Umbilical cord (tissue), 2 donors: ENCODE results near the gene TAF11. TPM values are rescaled to one million over a fixed set of nuclear protein-coding genes. Genes with fewer than 3 reads are reported as not detected.
"Not testable (repeated sequence)": the region's sequence is repeated elsewhere in the genome, so short reads cannot be mapped to it uniquely, and the experiment has no call there.

Source experiments
- DNase-seq: peaks from one replicate; pipeline ENCODE4 v3.0.0-alpha.2; 2015; ENCODE audit warnings: low spot score
- total RNA-seq: library from RNA; depleted of rRNA; stranded (reverse); fragments of >200 nt; gene quantifications from one replicate; pipeline ENCODE4 v1.2.3, GENCODE V29; 2014; ENCODE audit warnings: low replicate concordance; ENCODE audit not compliant: insufficient read depth

The TAF11 gene
- total RNA-seq, 1 donor from 2014 or later: 23.8 TPM

DNA sequence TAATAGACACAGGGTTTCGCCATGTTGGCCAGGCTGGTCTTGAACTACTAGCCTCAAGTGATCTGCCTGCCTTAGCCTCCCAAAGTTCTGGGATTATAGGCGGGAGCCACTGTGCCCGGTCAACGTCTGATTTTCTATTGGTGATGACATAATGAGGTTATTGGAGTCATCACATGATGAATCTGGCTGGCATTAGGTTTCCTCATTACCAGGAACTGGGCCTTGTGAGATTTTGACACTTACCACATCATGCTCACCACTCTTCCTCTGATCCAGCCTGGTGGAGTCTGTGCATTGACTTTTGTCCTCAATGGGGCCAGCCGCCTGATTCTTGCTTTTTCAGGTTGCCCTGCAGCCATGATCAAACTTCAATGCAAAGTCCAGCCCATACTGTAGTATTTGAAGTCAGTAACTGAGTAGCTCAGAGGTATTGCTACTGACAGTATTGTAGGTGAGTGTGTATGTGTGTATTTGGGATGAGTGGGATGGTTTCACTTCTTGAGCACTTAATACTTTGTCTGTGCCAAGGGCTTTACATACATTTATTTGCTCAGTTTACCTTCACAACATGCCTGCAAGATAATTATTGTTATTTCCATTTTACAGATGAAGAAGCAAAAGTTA, 17.3 kb upstream of the TAF11 start:
- DNase-seq: no peak

DNA sequence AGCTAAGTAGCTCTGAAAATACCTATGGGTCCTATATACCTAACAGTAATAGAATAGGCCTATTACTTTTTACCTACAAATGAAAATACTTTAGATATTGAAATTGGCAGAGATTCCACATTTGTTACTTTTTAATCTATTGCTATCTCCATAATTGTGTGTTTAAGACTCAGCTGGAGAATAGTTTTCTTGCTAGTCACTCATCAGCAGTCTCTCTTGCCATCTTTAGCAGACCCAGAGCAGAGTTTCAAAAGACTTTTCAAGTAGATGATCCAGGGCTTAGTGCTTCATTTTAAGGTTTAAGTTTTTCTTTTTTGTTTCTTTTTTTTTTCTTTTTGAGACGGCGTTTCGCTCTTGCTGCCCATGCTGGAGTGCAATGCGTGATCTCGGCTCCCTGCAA, 14.1 kb upstream of the TAF11 start:
- no peak for DNase-seq

DNA sequence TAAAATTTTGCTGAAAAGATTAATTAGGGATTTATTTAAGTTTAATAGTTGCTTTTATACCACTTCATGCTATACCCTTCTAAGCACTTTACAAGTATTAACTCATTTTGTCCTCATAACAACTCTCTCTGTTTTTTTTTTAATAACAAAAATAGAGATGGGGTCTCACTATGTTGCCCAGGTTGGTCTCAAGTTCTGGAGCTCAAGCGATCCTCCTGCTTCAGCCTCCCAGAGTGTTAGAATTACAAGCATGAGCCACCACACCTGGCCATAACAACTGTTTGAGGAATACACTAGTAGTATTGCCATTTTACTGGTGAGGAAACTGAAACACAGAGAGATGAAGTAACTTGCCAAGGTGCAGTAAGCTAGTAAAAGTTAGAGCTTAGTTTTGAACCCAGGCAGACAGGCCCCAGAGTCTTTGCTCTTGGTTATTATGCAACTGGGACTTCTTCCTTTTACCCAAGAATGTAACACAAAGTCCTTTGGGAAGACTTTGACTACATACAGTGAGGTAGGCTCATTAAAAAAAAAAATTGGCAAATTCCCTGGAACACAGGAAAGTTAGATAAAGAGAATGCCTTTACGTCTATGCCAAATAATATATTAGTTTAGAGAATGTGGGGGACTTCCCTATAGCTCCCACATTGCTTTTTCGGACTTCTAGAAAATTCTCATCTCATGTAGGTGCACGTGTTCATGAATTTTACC, 12.6 kb upstream of the TAF11 start:
- no peak for DNase-seq

DNA sequence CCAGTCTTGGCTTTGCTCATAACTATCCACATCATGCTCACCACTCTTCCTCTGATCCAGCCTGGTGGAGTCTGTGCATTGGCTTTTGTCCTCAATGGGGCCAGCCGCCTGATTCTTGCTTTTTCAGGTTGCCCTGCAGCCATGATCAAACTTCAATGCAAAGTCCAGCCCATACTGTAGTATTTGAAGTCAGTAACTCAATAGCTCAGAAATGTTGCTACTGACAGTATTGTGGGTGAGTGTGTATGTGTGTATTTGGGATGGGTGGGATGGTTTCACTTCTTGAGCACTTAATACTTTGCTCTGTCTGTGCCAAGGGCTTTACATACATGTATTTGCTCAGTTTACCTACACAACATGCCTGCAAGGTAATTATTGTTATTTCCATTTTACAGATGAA, 11.9 kb upstream of the TAF11 start:
- not testable (repeated sequence) for DNase-seq

DNA sequence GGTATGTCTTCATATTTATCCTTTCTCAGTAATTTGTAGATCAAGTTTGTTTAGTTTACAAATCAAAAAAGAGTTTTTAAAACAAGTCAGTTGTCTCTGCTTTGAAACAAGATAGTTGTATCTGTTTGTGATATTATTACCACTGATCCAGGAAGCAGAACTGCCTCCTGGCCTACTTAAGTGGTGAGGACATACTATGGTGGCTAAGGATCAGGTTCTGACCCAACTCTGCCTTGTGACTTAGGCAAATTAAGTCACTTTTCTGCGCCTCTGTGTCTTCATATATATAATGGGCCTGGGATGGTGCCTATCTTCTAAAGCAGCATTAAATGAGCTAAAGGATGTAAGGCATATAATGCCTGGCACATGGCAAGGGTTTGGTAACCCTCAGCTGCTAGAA, 9.9 kb upstream of the TAF11 start:
- DNase-seq: no peak

DNA sequence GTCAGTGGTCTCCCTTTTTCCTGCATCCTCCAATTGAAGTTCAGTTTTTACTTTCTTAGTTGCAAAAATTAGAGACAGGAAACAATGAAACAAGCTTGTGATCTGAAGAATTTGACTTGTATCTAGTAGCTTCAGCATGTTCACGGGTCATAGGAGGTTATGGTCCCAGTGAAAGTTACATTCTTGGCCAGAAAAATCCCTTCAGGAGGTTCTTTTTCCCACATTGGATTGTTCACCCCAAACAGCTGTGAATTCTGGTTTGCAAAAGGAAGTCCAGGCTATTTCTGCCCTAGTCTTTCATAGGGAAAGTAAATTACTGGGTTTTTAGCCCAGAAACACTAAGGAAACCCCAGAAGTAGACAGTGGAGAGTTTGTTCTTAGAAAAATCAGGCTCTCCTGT, 9.3 kb upstream of the TAF11 start:
- no peak for DNase-seq

DNA sequence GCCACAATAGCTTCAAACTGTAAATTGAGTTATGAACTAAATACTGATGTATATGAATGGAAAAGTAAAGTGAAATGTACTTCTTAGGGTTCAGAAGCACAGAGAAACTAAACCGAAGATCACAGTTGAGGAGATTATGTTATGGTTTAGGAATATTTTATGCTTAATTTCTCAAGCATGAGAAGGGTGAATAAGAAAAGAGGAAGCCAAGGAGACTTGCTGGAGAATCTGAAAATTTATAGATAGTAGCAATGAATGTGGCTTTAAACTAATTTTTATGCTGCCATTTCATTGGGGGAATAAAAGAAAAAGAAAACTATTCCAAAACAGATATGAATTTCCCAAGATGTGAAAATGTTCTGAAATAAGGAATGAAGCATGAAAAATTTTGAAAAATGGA, 6.9 kb upstream of the TAF11 start:
- no peak for DNase-seq

DNA sequence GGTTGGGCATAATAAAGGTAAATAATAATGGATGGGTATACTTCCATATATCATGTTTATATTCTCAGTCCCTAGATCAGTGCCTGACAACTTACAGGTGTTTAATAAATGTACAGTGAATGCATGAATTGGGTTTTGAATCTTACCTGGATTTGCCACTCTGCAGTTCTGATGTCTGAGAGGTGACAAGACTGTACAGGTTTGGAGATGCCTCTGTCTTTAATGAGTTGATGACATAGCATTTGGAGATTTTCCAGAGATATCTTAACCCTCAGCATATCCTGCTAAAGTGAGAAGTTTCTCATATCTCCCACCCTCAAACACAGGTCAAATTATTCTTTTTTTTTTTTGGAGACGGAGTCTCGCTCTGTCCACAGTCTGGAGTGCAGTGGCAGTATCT, 3.5 kb upstream of the TAF11 start:
- peak; percentile 6 for DNase-seq

DNA sequence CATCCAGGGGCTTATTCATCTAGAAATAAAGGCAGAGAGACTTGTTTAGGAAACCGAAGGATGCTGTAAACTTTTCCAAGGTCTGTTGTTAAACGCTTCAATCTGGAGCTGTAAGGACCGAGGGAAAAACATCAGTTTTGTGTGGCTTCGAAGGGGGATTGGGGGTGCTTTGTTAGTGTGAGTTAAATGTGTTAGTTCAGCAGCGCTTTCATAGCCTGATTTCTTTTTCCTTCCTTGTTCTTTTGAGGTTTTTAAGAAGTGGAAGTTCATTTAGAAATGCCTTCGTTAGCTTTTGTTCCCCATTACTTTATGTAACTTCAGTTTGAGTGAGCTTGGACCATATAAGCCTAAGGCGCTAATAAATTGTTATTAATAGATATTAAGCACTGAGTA, 2.7 kb upstream of the TAF11 start:
- DNase-seq: peak; percentile 3

DNA sequence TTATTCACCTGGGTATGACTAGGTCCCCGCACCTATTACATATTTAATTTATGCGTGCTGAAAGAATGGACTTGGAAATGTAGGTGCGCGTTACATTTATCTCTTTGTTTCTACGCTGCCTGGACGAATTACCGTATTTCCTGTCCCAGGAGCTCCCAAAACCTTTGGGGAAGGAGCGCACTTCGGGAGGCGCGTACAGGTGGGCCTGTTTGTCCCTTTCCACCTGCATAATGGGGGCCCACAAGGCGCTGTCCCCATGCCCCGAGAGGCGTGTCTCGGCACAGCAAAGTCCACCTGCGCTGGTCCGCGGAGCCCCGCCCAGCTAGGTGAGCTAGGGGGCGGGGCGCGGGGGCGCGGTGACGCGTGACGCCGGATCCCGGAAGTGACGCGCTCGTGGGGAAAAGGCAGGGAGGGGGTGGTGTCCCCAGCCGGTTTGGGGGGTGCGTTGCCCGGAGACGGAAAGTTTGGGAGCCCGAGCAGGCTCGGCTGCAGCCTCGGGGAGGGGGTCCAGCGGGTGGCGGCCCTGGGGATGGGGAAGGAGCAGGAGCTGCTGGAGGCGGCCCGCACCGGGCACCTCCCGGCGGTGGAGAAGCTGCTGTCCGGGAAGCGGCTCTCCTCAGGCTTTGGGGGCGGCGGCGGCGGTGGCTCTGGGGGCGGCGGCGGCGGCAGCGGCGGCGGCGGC, 1.2 kb upstream of the TAF11 start, which contains the start of gene ANKS1A:
Gene ANKS1A (plus strand): TSS at position 382 of the 682 bp plus-strand sequence. CDS start 148 bp downstream, at position 530.
- peak; percentile 80 for DNase-seq

DNA sequence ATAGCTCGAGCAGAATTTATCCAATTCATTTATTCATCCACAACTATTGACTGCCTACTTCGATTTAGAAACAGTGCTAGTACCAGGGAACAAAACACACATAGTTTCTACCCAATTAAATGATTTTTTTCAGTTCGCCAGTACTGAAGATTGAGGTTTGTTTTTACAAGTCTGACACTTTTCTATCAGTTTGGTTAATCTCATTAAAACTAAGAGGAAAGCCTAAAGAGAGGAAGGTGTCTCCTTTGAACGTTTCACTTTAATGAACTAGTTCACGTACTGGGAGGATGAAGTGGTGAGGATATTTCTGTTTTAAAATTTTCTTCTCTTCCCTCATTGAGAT, 643 bp upstream of the TAF11 start:
- no peak for DNase-seq

DNA sequence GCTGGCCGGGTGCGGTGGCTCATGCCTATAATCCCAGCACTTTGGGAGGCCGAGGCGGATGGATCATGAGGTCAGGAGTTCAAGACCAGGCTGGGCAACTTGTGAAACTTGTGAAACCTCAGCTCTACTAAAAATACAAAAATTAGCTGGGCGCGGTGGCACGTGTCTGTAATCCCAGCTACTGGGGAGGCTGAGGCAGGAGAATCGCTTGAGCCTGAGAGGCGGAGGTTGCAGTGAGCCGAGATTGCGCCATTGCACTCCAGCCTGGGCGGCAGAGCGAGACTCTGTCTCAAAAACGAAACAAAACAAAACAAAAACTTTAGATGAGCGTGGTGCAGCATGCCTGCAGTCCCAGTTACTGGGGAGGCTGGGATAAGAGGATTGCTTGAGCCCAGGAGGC, 2.0 kb downstream of the TAF11 start:
- not testable (repeated sequence) for DNase-seq

DNA sequence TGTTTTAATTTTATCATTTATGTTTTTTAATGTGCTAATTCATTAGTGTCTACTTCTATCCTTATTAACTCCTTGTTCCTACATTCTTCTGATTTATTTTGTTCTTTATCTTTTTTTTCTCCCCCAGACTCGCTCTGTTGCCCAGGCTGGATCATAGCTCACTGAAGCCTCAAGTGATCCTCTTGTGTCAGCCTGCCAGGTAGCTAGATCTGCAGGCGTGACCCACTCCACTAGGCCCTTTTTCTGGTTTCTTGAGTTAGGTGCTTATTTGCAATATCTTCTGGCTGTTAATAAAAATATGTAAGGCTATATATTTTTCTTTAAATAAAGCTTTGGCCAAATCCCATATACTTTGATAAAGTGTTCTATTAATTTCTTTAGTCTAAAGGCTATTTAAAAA, 2.8 kb downstream of the TAF11 start:
- no peak for DNase-seq

DNA sequence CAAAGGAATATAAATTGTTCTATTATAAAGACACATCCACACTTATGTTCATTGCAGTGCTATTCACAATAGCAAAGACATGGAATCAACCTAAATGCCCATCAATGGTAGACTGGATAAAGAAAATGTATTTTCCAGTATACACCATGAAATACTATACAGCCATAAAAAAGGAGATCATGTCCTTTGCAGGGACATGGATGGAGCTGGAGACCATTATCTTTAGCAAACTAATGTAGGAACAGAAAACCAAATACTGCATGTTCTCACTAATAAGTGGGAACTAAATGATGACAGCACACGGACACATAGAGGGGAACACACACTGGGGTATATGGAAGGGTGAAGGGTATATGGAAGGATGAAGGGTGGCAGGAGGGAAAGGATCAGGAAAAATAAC, 3.8 kb downstream of the TAF11 start:
- DNase-seq: not testable (repeated sequence)

DNA sequence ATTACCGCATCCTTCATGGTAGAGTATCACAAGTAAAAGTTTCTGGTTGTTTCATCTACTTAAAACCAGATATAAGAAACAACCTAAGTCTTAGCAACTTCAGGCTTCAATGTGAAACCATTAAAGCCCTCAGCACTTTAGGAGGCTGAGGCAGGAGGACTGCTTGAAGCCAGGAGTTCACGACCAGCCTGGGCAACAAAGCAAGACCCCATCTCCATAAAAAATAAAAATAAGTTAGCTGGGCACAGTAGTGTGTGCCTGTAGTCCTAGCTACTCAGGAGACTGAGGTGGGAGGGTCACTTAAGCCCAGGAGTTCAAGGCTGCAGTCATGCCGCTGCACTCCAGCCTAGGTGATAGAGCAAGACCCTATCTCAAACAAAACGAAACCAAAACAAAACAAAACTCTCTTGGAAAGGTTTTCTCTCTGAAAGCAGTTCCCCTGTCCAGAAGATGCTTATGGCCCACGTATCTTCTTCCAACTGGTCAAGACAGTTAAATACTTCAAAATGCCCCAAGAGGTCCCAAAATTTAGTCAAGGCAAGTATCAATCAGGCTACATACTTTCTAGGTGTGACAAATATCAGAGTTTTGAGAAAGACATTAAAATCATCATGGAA, 9.9 kb downstream of the TAF11 start:
- no peak for DNase-seq

DNA sequence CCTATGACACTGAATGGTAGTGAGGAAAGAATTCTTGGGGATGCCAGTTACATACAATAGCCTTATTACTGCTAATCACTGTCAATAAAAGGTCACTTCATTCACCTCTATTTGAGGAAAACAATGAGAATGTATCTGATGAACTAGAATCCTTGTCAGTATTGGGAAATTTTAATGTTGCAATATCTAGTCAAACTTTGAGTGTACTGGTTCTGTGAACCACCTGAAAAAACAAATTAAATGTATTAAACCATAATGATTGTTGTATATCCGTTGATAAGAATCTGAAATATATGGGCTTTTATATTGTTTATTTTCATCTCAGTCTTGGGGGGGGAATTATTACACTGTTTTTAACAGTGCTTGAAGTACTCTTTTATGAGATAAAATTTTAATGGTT, 10.6 kb downstream of the TAF11 start:
- no peak for DNase-seq

DNA sequence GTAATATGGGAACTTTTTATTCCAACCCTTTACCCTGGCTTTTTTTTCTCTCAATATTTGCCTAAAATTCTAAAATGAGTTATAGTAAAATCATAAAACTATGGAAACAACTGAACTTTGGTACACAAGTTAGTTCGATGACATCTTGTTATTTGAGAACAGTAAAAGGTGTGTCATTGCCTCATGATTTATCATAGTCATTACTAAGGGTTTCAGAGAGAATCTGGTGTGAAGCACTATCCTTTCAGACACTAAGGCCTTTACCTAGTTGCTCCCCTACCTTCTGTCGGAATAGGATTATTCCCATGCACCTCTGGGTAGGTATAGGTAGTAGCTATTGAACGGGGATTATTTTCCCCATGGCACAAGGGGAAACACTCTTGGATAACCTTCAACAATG, 11.4 kb downstream of the TAF11 start:
- no peak for DNase-seq

DNA sequence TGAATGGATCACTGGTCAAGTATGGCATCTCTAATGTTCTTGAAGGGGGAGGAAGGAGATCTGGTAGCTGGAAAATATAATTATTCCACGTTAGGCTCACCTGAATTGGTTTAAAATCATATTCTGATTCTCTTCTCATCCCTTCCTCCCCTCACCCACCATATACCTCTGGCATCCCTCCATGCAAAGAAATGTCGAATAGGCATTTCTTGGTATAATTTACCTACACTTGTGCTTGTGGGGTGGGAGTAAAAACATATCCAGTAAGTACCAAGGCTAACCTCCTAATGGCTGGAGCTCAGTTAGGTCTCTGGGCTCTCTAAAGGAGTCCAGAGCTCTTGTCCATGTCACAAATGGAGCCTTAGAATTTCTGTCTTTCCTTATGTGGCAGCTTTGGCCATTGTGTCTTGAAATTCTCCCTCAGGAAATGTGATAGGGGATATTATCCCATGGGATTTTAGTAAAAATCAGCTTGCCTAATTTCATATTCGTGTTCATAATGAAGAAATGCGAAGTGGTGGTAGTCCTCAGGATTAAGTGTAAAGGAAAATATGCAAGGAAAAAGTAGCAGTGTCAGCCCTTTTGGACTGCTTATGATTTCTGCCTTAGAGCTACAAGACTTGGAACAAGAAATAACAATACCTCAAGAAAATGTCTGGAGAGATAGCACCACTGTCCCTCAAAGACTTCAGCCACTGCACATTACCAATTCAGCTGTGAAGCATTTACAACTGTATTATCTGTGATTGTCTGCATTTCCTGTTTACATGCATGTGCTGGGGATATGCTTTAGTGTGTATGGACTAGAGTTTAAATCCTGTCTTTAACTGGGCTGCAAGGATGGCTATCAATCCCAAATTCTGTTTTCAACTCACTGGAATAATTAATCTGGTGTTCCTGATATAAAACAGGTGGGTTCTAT, 12.3 kb downstream of the TAF11 start:
- DNase-seq: no peak

DNA sequence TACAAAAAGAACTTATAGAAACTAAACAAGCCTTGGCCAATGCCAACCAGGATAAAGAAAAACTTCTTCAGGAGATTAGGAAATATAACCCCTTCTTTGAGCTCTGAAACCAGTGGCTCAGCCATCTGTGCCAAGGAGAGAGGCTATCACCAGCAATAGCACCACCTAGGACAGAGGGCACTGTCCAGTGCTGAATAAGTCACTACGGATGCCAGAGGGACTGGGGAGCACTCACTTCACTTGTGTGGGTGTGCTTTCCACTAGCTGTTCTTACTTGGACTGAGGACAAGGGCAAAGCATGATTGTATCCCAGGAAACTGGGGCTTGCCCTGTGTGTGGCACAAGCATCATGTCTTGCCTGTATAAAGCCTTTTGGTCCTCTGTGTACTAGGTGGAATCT, 15.5 kb downstream of the TAF11 start:
- DNase-seq: no peak

DNA sequence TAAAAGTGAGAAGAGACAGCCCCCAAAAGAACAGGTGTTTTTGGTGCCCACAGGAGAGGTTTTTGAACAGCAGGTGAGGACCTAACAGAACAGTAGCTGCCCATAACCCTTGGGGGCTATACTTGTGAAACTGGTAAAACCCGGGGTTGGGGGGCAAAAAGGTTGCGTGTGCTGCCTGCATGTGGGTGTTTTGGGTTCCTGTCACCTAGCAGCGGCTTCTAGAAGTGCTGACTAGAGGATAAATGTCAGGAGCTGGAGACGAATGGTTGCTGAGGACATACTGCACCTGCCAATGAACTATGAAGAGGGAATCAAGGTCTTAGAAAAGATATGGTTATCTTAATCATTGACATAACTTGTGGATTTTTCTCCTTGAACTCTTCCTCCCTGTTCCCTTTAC, 16.0 kb downstream of the TAF11 start:
- no peak for DNase-seq

DNA sequence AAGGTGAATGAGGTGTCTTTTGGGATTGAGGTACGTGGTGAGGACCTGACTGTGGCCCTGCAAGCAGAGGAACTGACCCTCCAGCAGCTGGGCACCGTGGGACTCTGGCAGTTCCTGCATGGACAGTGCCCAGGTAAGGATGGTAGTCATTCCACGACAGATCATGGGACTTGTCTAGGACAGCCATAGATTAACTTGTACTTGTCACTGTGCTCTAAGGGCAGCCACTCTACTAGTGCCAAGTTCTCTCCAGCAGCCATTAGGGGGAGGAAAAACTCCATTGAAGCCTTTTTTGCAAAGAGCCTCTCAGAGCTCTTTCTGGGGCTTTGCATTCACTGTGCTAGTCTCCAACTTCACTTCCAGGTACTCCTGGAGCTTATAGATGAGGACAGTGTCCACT, 20.4 kb downstream of the TAF11 start:
- no peak for DNase-seq

DNA sequence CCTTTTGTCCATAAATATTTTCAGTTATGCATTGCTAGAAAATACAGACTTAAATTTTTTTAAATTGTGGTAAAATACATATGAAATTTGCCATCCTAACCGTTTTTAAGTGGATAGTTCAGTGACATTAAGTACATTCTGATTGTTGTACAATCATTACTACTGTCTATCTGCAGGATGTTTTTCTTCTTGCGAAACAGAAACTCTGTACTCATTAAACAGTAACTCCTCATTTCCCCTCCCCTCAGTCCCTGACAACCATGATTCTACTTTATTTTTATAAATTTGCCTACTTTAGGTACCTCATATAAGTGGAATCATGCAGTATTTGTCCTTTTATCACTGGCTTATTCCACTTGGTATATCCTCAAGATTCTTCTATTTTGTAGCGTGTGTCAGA, 21.3 kb downstream of the TAF11 start:
- no peak for DNase-seq
